ENCODE data around the gene AP4M1.

DNA sequence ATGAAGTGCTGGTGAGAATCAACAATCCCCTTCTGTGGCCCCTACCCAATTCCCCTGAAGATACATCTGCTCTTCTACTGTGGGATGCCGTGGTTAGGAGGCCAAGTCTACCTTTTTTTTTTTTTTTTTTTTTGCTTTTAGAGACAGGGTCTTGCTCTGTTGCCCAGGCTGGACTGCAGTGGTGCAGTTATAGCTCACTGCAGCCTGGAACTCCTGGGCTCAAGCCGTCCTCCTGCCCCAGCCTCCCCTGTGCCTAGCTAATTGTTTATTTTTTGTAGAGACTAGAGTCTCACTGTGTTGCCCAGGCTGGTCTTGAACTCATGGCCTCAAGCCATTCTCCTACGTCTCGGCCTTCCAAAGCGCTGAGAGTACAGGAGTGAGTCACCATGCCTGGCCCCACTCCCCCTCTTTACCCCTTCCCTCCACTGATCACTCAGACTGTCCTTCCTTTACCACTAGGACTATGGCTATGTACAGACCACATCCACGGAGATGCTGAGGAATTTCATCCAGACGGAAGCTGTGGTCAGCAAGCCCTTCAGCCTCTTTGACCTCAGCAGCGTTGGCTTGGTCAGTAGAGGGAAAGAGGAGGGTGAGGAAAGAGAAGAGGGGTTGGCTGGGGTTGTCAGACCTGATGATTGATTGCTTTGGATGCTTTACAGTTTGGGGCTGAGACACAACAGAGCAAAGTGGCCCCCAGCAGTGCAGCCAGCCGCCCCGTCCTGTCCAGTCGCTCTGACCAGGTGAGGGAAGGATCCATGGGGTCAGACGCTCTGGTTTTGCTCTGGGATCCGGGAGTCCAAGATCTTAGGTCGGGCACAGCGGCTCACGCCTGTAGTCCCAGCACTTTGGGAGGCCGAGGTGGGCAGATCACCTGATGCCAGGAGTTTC, 1.8 kb downstream of the AP4M1 start:
- TF ChIP-seq POLR2A (IDR thresholded peaks at IDR 0.05) = no peak
- TF ChIP-seq, protein P1, sequence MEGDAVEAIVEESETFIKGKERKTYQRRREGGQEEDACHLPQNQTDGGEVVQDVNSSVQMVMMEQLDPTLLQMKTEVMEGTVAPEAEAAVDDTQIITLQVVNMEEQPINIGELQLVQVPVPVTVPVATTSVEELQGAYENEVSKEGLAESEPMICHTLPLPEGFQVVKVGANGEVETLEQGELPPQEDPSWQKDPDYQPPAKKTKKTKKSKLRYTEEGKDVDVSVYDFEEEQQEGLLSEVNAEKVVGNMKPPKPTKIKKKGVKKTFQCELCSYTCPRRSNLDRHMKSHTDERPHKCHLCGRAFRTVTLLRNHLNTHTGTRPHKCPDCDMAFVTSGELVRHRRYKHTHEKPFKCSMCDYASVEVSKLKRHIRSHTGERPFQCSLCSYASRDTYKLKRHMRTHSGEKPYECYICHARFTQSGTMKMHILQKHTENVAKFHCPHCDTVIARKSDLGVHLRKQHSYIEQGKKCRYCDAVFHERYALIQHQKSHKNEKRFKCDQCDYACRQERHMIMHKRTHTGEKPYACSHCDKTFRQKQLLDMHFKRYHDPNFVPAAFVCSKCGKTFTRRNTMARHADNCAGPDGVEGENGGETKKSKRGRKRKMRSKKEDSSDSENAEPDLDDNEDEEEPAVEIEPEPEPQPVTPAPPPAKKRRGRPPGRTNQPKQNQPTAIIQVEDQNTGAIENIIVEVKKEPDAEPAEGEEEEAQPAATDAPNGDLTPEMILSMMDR (IDR thresholded peaks at IDR 0.05) = no peak
